Measurements from ENCODE around the gene PACS1.

Gene PACS1

GRCh38 chr11:66281001-66281400, 210.9 kb downstream of the PACS1 start:
- Mint-ChIP-seq H3K27me3 (no peaks in the 10 kb centered on the region), H3K9me3 (ENCODE audit: low read depth) (no peaks in the 10 kb centered on the region), H3K36me3 (no peaks in the 10 kb centered on the region), H3K4me3 (peak overlapping the region; percentile 18), H3K4me1 (ENCODE audit: low read depth) (peaks cover 21% of the 10 kb centered on the region), H3K27ac (no peak overlapping the region)

DNA sequence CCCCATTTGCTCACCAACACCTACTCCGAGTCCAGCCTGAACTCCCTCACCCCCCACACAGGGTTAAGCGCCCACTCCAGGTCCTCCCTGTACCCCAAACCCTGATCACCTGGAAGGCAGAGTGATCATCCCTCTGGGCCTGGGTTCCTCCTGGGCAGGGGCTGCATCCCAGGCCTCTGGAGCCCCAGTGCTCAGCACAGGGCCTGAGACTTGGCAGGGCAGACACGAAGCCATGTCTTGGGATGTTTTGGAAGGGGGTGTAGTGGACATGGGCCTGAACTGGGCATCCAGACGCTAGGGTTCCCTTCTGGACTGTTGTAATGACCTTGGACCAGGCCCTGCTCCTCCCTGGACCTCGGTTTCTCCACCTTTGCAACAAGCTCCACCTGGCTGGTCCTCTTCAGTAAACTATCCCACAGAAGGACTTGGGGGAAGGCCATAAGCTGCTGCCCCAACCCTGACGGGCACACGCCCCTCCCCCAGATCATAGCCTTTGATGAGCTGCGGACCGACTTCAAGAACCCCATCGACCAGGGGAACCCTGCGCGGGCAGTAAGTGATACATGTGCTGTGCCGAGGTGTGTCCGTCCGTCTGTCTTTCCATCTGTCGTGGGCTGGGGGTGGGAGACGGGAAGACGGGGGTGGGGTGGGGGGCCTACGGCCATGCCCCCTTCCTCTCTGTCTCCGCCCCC, 211.8 kb downstream of the PACS1 start:
- Mint-ChIP-seq H3K27ac (no peak overlapping the region), H3K36me3 (no peaks in the 10 kb centered on the region), H3K4me3 (peak overlapping the region; percentile 27), H3K9me3 (ENCODE audit: low read depth) (no peaks in the 10 kb centered on the region), H3K4me1 (ENCODE audit: low read depth) (peaks cover 23% of the 10 kb centered on the region), H3K27me3 (no peaks in the 10 kb centered on the region)

DNA sequence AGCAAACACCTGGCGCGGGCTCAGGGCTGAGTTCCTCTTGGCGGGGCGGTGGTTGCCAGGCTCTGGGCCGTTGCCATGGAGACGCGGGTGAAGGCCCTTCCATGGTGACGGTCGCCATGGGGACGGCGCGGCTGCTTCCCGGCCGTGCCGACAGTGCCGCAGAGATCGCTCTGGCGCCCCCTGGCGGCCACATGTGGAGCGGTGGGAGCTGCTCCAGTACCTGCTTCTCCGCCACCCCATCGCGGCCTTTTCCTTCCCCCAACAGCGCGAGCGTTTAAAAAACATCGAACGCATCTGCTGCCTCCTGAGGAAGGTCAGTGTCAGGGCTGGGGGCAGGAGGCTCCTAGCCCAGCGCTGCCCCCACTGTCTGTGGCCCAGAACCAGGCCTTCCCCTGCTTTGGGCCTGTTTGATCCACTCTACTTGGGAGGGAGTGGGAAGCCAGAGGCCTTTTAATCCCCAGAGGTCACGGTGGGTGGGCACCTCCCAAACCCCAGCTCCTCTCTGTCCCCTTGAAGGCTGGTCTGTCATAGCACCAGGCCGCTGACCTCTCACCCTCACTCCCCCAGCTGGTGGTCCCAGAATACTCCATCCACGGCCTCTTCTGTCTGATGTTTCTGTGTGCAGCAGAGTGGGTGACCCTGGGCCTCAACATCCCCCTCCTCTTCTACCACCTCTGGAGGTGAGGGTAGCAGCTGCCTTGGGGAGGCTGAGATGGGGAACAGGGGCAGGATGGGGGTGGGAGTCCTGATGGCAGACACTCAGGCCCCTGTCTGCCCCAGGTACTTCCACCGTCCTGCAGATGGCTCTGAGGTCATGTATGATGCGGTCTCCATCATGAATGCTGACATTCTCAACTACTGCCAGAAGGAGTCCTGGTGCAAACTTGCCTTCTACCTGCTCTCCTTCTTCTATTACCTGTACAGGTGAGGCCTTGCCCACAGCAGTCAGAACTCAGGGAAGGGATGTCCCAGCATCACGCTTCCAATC, 212.7 kb downstream of the PACS1 start:
- no peaks in the 10 kb centered on the region for H3K9me3 Mint-ChIP-seq (ENCODE audit: low read depth)
- no peak overlapping the region for H3K27ac Mint-ChIP-seq
- no peaks in the 10 kb centered on the region for H3K36me3 Mint-ChIP-seq
- H3K4me3 Mint-ChIP-seq = peak overlapping the region; percentile 27
- peaks cover 26% of the 10 kb centered on the region for H3K4me1 Mint-ChIP-seq (ENCODE audit: low read depth)
- H3K27me3 Mint-ChIP-seq = no peaks in the 10 kb centered on the region

- Mint-ChIP-seq H3K27ac (no peak overlapping the region), H3K9me3 (ENCODE audit: low read depth) (no peaks in the 10 kb centered on the region), H3K27me3 (no peaks in the 10 kb centered on the region), H3K4me1 (ENCODE audit: low read depth) (peaks cover 26% of the 10 kb centered on the region), H3K36me3 (no peaks in the 10 kb centered on the region), H3K4me3 (no peak overlapping the region)
These were observed 213.5 kb downstream of the PACS1 start for GRCh38 chr11:66283461-66284105.

DNA sequence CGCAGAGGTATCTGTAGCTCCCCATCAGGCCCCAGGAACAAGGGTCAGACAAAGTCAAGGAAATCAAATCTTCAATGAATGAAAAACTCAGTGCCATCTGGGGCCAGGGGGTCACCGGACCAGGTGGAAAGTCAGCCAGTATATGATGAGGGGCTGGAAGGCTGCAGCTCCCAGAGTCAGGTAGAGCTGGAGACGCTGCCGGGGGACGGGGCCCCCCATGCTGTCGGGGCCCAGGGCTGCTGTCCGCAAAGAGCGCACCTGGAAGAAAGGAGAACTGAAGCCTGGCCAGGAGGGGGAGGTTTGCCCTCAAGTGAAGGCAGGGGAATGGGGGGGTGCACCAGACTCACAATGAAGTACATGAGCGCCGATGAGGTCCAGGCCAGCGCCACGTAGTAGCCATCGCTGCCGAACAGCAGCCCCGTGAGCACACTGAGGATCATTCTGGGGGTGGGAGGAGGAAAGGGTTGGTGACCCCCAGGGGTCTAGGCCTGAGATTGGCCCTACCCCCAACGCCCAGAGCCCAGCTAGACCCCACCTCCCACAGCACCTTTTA, 214.5 kb downstream of the PACS1 start:
- Mint-ChIP-seq H3K27me3 (no peaks in the 10 kb centered on the region), H3K36me3 (no peaks in the 10 kb centered on the region), H3K27ac (no peak overlapping the region), H3K4me3 (no peak overlapping the region), H3K9me3 (ENCODE audit: low read depth) (no peaks in the 10 kb centered on the region), H3K4me1 (ENCODE audit: low read depth) (peaks cover 25% of the 10 kb centered on the region)

- Mint-ChIP-seq H3K4me3 (no peak overlapping the region), H3K27me3 (no peaks in the 10 kb centered on the region), H3K9me3 (ENCODE audit: low read depth) (no peaks in the 10 kb centered on the region), H3K4me1 (ENCODE audit: low read depth) (peaks cover 32% of the 10 kb centered on the region), H3K36me3 (no peaks in the 10 kb centered on the region), H3K27ac (no peak overlapping the region)
These were observed 215.3 kb downstream of the PACS1 start for GRCh38 chr11:66285250-66285947.

DNA sequence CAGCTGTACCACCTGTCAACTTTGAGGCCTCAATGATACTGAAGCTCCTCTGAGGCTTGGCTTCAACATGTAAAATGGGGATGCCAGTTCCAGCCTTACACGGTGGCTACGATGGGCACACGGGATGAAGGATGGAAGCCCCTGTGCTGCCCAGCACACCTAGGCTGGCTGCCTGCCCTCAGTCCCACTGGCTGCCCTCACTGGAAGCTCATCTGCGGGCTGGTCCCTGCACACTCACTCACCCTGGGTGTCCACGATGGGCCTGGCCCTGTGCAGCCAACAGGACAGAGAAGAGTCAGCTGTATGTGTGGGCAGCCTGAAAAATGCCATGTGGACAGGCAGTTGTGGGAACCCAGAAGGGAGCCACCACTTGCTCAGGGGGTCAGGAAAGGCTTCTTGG, 216.6 kb downstream of the PACS1 start:
- Mint-ChIP-seq H3K4me1 (ENCODE audit: low read depth) (peaks cover 40% of the 10 kb centered on the region), H3K27me3 (peaks cover 2% of the 10 kb centered on the region), H3K4me3 (peak overlapping the region; percentile 90), H3K27ac (no peak overlapping the region), H3K9me3 (ENCODE audit: low read depth) (no peaks in the 10 kb centered on the region), H3K36me3 (no peaks in the 10 kb centered on the region)

DNA sequence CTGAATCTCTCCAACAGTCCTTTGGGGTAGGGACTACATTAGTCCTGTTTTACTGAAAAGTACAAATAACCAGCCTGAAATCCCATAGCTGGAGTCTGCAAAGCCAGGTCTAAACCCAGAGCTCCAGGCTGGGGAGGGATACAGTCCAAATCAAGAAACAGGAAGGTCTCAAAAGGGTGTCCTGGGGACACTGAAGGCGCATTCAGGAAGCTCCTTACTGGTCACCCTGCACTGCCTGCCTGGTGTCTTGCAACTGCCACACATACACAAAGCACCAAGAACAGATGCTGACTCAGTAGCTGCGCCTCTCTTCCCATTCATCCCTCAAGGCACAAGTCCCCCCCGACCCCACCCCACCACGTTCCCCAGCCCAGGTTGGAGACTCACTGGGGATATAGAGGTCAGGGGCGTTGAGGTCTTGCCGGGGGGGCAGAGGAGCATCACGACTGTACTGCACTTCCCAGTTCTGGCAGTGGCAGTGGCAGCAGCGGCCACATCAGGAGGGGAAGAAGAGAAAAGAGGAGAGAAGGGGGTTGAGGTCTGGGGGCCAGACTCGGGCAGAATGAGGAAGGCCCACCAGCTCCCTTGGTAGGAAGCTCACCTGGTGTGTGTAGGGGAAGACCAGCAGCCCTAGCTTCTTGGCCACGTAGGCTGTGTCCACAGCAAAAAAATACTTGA, 217.3 kb downstream of the PACS1 start:
- Mint-ChIP-seq H3K4me1 (ENCODE audit: low read depth) (peaks cover 36% of the 10 kb centered on the region), H3K27ac (peak overlapping the region; percentile 22)

DNA sequence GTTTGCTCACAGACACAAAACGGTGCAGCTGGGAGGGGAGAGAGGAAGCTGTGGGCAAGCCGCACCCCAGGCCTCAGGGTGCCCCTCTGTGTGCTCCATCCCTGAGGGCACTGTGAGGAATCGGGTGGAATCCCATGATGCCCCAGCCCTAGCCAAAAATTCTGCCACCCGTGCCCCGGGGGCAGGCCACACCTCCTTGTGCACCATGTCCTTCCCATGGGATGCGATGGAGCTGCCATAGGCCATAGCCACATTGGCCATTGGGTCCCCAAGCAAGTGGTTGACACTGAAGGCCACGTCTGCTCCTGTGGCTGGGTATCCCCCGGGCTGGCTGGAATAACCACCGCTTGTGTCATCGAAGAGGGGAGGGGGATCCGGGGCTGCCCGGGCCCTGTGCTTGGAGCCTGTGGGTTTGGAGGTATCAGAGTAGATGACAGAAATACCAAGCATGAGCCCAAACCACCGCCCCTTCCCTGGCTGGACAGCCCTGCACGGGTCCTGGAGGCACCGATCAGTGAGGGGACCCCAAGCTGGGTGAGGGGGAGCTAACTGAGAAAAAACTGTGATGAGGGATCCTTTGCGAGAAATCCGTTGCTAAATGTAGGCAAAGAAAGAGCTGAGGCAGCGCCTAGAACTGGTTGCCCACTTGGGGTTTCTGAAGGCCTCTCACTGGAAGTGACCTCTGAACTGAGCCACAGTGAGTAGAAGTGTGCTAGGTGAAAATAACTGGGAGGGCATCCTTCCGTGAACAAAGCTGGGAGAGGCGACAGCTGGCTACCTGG, 218.0 kb downstream of the PACS1 start:
- Mint-ChIP-seq H3K4me3 (peak overlapping the region; percentile 90), H3K4me1 (ENCODE audit: low read depth) (peaks cover 34% of the 10 kb centered on the region), H3K27me3 (peaks cover 7% of the 10 kb centered on the region), H3K27ac (peak overlapping the region; percentile 86), H3K9me3 (ENCODE audit: low read depth) (no peaks in the 10 kb centered on the region), H3K36me3 (peaks cover 4% of the 10 kb centered on the region)

More for the DNA sequence above, 217.3 kb downstream of the PACS1 start:
- Mint-ChIP-seq H3K9me3 (ENCODE audit: low read depth) (no peaks in the 10 kb centered on the region), H3K4me3 (peak overlapping the region; percentile 90), H3K27me3 (peaks cover 2% of the 10 kb centered on the region), H3K36me3 (no peaks in the 10 kb centered on the region)

DNA sequence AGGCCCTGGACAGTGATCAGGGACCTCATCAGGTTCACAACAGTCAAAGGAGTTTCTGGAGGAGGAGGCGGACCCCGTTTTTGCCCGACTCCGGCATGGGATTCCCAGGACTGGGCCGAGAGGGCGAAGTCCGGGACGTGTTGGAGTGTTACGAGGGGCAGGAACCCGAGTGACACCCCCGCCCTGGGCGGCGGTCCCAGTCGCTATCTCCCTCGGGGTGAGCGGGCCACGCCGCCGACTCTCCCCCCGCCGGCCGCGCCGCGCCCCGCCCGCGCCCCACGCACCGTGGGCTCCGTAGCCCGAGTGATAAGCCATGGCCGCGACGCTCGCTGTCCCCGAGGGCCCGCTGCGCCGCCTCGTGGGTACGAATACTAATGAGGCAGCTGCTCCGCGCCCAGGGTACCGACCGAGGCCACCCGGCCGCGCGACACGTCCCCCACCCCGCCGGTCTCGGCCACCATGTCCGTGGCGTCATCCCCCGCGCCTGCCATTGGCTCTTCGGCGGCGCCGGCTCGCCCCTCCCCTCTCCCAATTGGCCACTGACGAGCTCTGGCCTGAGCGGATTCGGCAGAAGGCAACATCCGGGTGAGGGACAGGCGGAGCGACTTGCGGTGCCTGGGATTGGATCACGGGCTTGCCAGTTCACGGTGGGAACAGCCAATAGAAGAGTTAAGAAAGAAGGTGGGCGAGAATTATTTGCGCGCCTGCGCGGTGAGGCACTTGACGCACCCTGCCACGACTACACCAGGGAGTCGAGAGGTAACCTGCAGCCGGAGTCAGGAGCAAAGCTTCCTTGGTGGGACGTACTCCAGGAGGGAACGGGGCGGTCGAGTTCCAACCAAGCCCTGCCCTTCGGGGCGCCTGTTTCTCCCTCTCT, 218.8 kb downstream of the PACS1 start, which contains the start of gene YIF1A:
TSS of gene YIF1A (minus strand) at position 473 of the 877 bp plus-strand sequence. CDS start at position 315, 158 bp downstream.
- H3K36me3 Mint-ChIP-seq = peaks cover 4% of the 10 kb centered on the region
- peaks cover 12% of the 10 kb centered on the region for H3K27me3 Mint-ChIP-seq
- H3K4me1 Mint-ChIP-seq (ENCODE audit: low read depth) = peaks cover 32% of the 10 kb centered on the region
- peak within 1 kb of the TSS; percentile 90 for H3K27ac Mint-ChIP-seq
- no peaks in the 10 kb centered on the region for H3K9me3 Mint-ChIP-seq (ENCODE audit: low read depth)
- peak within 1 kb of the TSS; percentile 90 for H3K4me3 Mint-ChIP-seq

DNA sequence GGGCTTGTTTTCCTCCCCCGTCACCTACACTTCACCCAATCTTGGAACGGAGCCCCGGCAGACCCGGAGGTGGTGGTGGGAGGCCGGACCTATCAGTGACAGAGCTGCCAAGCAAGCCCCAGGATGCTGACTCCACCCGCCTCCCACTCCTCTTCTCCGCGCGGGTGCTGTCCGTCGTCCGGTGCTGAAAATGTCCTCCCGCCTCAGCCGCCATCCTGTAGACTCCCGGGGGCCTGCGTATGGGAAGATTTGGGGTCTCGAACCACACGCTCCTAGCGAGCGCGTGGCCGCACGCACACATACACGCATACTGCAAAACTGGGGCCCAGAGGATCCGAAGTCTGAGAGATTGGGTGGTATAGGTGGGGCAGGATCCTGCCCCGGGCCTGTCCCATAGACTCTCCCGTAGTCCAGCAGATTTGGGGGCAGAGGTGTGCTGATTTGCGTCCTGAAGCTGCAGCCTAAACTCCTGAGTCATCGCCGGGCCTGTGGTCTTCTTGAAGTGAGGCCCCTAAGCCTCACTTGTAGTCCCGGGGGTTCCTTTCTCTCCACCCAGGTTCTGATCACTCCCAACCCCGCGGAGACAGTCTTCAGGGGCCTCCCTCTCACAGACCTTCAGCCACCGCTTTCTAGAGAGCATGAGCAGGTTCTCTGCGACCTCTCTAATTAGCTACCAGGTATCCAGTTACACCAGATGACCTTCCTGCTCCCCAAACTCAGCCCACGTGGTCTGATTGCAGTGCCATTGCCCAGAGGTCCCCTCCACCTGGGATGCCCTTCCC, 219.7 kb downstream of the PACS1 start:
- H3K27me3 Mint-ChIP-seq = peaks cover 12% of the 10 kb centered on the region

DNA sequence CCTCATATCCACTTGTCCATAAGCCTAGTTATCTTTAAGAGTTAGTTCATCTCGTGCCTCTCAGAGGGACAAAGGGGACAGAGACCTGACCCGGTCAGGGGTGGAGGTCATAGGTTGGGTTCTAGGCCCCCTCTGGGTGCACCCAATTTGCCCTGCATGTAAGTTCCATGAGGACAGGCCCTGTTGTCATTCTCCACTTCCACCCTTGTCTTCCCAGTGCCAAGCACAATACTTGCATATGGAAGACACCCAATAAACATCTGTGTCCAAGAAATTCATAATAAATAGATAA, 220.2 kb downstream of the PACS1 start:
- Mint-ChIP-seq H3K4me3 (peak overlapping the region; percentile 90), H3K36me3 (peaks cover 4% of the 10 kb centered on the region), H3K27me3 (peaks cover 12% of the 10 kb centered on the region), H3K4me1 (ENCODE audit: low read depth) (peaks cover 32% of the 10 kb centered on the region), H3K27ac (no peak overlapping the region), H3K9me3 (ENCODE audit: low read depth) (no peaks in the 10 kb centered on the region)

More for the DNA sequence above, 219.7 kb downstream of the PACS1 start:
- H3K4me3 Mint-ChIP-seq = peak overlapping the region; percentile 90
- peaks cover 32% of the 10 kb centered on the region for H3K4me1 Mint-ChIP-seq (ENCODE audit: low read depth)
- H3K36me3 Mint-ChIP-seq = peaks cover 4% of the 10 kb centered on the region
- H3K27ac Mint-ChIP-seq = peak overlapping the region; percentile 90
- no peaks in the 10 kb centered on the region for H3K9me3 Mint-ChIP-seq (ENCODE audit: low read depth)
